GM04503 (cell line): ENCODE data around the gene MDP1.
A peak's percentile ranks its signal among the peaks of the same experiment; 100 is the strongest.

ENCODE experiments used
- DNase-seq: peaks from one replicate; pipeline ENCODE4 v3.0.0-alpha.2; 2012; ENCODE audit warnings: low read depth

The MDP1 gene

GRCh38 chr14:24181371-24182077, 34.3 kb downstream of the MDP1 start:
- DNase-seq: no peak

- peak; percentile 76 for DNase-seq
Measured at GRCh38 chr14:24179961-24180796, 35.7 kb downstream of the MDP1 start.

GRCh38 chr14:24179294-24179960, 36.4 kb downstream of the MDP1 start:
- DNase-seq: no peak

- no peak for DNase-seq
Measured at GRCh38 chr14:24178399-24179178, 37.3 kb downstream of the MDP1 start.

- DNase-seq: no peak
Measured at GRCh38 chr14:24177891-24178290, 38.0 kb downstream of the MDP1 start.

- DNase-seq: no peak
Measured at GRCh38 chr14:24177041-24177825, 38.6 kb downstream of the MDP1 start.

- DNase-seq: no peak
Measured at GRCh38 chr14:24176599-24176998, 39.3 kb downstream of the MDP1 start.

- DNase-seq: no peak
Measured at GRCh38 chr14:24172871-24173281, 43.0 kb downstream of the MDP1 start.

GRCh38 chr14:24172261-24172860, 43.5 kb downstream of the MDP1 start:
- no peak for DNase-seq

- no peak for DNase-seq
Measured at GRCh38 chr14:24171422-24172260, 44.2 kb downstream of the MDP1 start, which contains the start of gene REC8. TSS of gene REC8 (plus strand) at chr14:24172080. CDS start at chr14:24172553, 473 bp downstream.

- DNase-seq: no peak
Measured at GRCh38 chr14:24167469-24168114, 48.3 kb downstream of the MDP1 start.

- no peak for DNase-seq
Measured at GRCh38 chr14:24165785-24166184, 50.1 kb downstream of the MDP1 start.

- no peak for DNase-seq
Measured at GRCh38 chr14:24164518-24164991, 51.3 kb downstream of the MDP1 start.
